ENCODE results near the gene PAIP2B.

- no peak for TF ChIP-seq POLR2A (IDR thresholded peaks at IDR 0.05; ENCODE audit: low read length)
- TF ChIP-seq GATA1 (IDR thresholded peaks at IDR 0.05; ENCODE audit: low read depth, low read length), result no peak
Measured at GRCh38 chr2:71250935-71251334, 24.0 kb upstream of the PAIP2B start.

All from erythroblast (primary cell).